Frontal cortex (tissue), 4 donors: Measurements from ENCODE around the gene WFDC12. TPM values are rescaled to one million over a fixed set of nuclear protein-coding genes. Genes with fewer than 3 reads are reported as not detected.

Experiments
- DNase-seq, 2 donors: peaks; one replicate each; pipeline ENCODE4 v3.0.0; 2012; ENCODE audit warnings: low spot score in 2 of 2
- FAIRE-seq: peaks from 2 replicates; lab custom pipeline; 2012; peaks lifted over from hg19 to GRCh38; lab: Jason Lieb, UNC
- total RNA-seq: library from RNA; depleted of rRNA; stranded (reverse); fragments of >200 nt; gene quantifications from one replicate; pipeline ENCODE4 v1.2.3, GENCODE V29; 2014
- donor health status: control.
- donor health status: control.
- donor health status: control.

Gene WFDC12
- total RNA-seq, 1 donor from 2014 or later = not detected

GRCh38 chr20:45094864-45095574 is 29.2 kb downstream of the WFDC12 start:
- FAIRE-seq (no peak), DNase-seq (no peak)

- DNase-seq = no peak
- no peak for FAIRE-seq
Observed at GRCh38 chr20:45094201-45094600, 30.1 kb downstream of the WFDC12 start.

GRCh38 chr20:45092898-45093297 is 31.4 kb downstream of the WFDC12 start:
- DNase-seq (no peak), FAIRE-seq (no peak)

GRCh38 chr20:45091366-45091765 is 32.9 kb downstream of the WFDC12 start:
- DNase-seq = no peak
- FAIRE-seq = no peak

GRCh38 chr20:45090481-45090880 is 33.8 kb downstream of the WFDC12 start:
- no peak for DNase-seq

DNA sequence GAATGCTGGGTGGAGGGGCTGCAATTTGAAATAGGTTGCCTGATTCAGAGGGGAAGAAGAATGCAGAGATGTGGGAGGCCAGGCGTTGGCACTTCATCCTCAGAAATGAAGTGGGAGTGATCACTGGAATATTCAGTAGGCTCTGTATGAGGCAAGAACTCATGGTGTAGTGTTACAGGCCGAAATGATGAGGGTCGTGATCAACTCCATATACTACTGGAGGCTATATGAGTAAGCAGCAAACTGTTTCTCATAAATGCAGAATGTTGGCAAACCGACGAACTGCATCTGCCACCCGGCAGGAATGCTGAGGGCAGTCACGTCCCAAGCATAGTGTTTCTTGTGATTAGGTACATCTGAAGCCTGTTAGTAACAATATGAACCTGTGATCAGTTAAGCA is 36.0 kb downstream of the WFDC12 start:
- DNase-seq (no peak), FAIRE-seq (no peak)

More at GRCh38 chr20:45090481-45090880, 33.8 kb downstream of the WFDC12 start:
- no peak for FAIRE-seq

- DNase-seq (no peak), FAIRE-seq (no peak)
Observed at GRCh38 chr20:45087814-45088213, 36.5 kb downstream of the WFDC12 start.

DNA sequence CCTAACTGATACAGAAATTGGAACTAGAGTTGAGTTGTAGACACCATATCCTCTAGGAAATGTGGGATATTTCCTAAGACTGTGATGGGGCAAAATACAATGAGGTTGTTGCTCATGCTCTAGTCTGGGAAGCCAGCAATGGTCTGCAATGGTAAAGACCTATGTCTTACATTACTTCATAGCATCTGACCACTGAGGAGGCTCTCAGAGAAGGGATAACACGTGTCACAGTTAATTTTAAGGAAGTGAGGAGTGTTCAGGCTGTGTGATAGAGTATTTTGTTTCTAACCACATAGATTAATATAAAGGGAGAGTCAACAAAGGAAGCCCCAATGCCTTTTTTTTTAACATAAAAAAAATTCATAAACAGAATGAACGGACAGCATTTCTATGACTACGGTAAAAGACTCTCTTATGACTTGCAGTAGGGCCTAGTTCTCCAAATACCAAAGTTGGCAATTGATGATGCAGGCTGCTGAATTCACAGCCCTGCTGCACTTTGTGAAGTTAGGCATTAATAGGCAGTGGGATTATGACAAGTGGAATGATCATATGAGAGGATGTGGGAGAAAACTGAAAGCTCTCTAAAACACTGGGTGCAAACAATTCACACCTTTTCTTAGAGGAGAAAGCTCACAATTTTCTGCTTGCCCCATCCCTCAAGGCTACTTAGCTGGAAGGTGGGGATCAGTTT is 37.0 kb downstream of the WFDC12 start:
- FAIRE-seq (no peak), DNase-seq (no peak)

- FAIRE-seq (no peak), DNase-seq (no peak)
Observed at GRCh38 chr20:45085867-45086266, 38.4 kb downstream of the WFDC12 start.

- FAIRE-seq (no peak), DNase-seq (no peak)
Observed at GRCh38 chr20:45085289-45085688, 39.0 kb downstream of the WFDC12 start.

GRCh38 chr20:45083127-45083526 is 41.1 kb downstream of the WFDC12 start:
- no peak for DNase-seq
- no peak for FAIRE-seq

- DNase-seq (no peak), FAIRE-seq (no peak)
Observed at GRCh38 chr20:45082468-45082867, 41.8 kb downstream of the WFDC12 start.

DNA sequence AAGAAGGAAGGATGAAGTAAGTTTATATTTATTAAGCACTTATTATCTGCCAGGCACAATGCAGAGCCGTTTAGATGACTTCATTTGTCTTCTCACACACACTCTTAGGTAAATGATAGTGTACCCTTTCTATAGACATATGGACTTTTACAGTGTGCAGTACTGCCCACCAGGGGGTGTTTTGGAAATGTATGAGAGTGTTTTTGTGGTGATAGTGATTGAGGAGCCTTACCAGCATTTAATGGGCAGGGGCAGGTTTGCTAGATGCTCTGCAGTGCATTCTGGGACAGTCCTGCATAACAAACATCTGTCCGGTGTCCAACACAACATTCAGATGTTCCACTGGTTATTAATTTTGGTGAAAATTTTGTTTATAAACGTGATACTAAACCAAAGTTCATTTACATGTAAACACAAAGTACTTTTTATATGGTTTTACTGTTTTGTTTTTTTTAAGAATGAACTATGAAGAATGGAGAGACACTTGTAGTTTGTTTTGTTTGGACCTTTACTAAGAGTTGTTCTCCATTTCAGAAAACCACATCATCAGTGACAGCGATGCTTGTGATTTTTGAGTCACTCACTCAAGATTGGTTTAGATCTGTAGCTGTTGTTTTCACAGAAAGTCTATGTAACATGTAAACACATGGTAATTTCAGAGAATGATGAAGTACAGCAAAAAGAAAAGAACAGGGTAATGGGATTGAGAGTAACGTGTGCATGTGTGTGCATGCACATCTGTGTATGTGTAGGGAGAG is 43.2 kb downstream of the WFDC12 start:
- no peak for DNase-seq
- no peak for FAIRE-seq

DNA sequence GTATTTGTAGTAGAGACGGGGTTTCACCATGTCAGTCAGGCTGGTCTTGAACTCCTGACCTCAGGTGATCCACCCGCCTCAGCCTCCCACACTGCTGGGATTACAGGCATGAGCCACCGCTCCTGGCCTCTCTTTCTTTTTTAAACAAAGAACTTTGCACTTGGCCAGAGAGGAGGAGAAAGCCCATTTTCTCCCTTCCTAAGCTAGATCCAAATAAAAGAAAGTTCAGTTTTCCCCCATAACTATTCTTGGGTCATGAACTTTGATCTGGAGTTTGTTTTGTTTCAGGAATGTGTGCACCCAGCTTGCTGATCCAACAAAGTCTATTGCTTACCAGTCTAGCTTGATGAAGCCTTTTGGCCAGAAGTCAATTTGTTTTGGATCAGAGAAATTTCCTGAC is 46.7 kb downstream of the WFDC12 start:
- FAIRE-seq = no peak
- DNase-seq = no peak

Other genes with a start within 250 kb of the WFDC12 start
- 148 TPM for gene YWHAB, start 238.8 kb downstream of the WFDC12 start, total RNA-seq
- 2.4 TPM for gene PABPC1L, start 214.4 kb downstream of the WFDC12 start, total RNA-seq
- 3.7 TPM for gene TOMM34, start 164.1 kb downstream of the WFDC12 start, total RNA-seq
- 37.5 TPM for gene STK4, start 158.0 kb downstream of the WFDC12 start, total RNA-seq
- gene KCNS1, start 23.3 kb downstream of the WFDC12 start, total RNA-seq = 1.2 TPM
- not detected for gene WFDC5, start 9.3 kb downstream of the WFDC12 start, total RNA-seq
- gene PI3, start 50.4 kb upstream of the WFDC12 start, total RNA-seq = not detected
- not detected for gene SEMG1, start 82.6 kb upstream of the WFDC12 start, total RNA-seq
- gene SEMG2, start 96.9 kb upstream of the WFDC12 start, total RNA-seq = not detected
- 0.41 TPM for gene SLPI, start 130.1 kb upstream of the WFDC12 start, total RNA-seq
- not detected for gene RBPJL, start 182.4 kb upstream of the WFDC12 start, total RNA-seq
- under 0.01 TPM for gene MATN4, start 183.8 kb upstream of the WFDC12 start, total RNA-seq
- 0.82 TPM for gene SDC4, start 224.0 kb upstream of the WFDC12 start, total RNA-seq
- gene SYS1, start 238.7 kb upstream of the WFDC12 start, total RNA-seq = 25.7 TPM